GM23338 (cell line): ENCODE measurements around the gene TUBB3. TPM values are rescaled to one million over a fixed set of nuclear protein-coding genes. Genes with fewer than 3 reads are reported as not detected.

Experiments
- ATAC-seq: fragments of 200-7000 bp; cut with Tn5 transposase; 3 replicates; pipeline ENCODE4 v1.9.1; 2020
- DNase-seq: peaks from one replicate; pipeline ENCODE4 v3.0.0-alpha.2; 2015; ENCODE audit warnings: low spot score
- H2AFZ ChIP-seq: fragments of 200-600 bp; sonication (generic); 2 replicates; pipeline ENCODE4 v1.8.0; 2016; ENCODE audit warnings: antibody characterized with exemption, mild to moderate bottlenecking, moderate library complexity
- H3F3A ChIP-seq: fragments of 200-600 bp; sonication (generic); replicated peaks from 2 replicates; pipeline ENCODE4 v1.8.0; 2017; ENCODE audit warnings: antibody characterized with exemption, mixed run types, low read depth
- H3K27ac ChIP-seq: fragments of 200-600 bp; sonication (generic); 2 replicates; pipeline ENCODE4 v1.6.1; 2016; ENCODE audit warnings: low read depth
- H3K27me3 ChIP-seq: fragments of 200-600 bp; sonication (generic); 2 replicates; pipeline ENCODE4 v1.8.0; 2016; ENCODE audit warnings: mild to moderate bottlenecking, mixed run types, moderate library complexity; ENCODE audit not compliant: insufficient read depth
- H3K36me3 ChIP-seq: fragments of 200-600 bp; sonication (generic); 2 replicates; pipeline ENCODE4 v1.8.0; 2016; ENCODE audit warnings: mild to moderate bottlenecking; ENCODE audit not compliant: insufficient read depth
- H3K4me1 ChIP-seq: fragments of 200-600 bp; sonication (generic); 2 replicates; pipeline ENCODE4 v1.8.0; 2016; ENCODE audit warnings: mild to moderate bottlenecking, moderate library complexity; ENCODE audit not compliant: insufficient read depth
- H3K4me2 ChIP-seq: fragments of 200-600 bp; sonication (generic); 2 replicates; pipeline ENCODE4 v1.7.1; 2017; ENCODE audit warnings: mixed run types
- H3K4me3 ChIP-seq: fragments of 200-600 bp; sonication (generic); 2 replicates; pipeline ENCODE4 v1.6.1; 2016; ENCODE audit warnings: mixed run types
- H3K79me2 ChIP-seq: fragments of 200-600 bp; sonication (generic); replicated peaks from 2 replicates; pipeline ENCODE4 v1.8.0; 2017; ENCODE audit warnings: mild to moderate bottlenecking; ENCODE audit not compliant: insufficient read depth
- H3K9me2 ChIP-seq: fragments of 200-600 bp; sonication (generic); 2 replicates; pipeline ENCODE4 v1.8.0; 2017; ENCODE audit not compliant: insufficient read depth
- H4K20me1 ChIP-seq: fragments of 200-600 bp; sonication (generic); replicated peaks from 2 replicates; pipeline ENCODE4 v1.8.0; 2017; ENCODE audit warnings: mild to moderate bottlenecking; ENCODE audit not compliant: insufficient read depth
- H3K27ac Mint-ChIP-seq: 2 replicates; pipeline ENCODE4 v1.8.0; 2020; ENCODE audit warnings: inconsistent platforms, mild to moderate bottlenecking, moderate library complexity, mixed read lengths
- H3K27me3 Mint-ChIP-seq: 3 replicates; pipeline ENCODE4 v1.8.0; 2022; ENCODE audit warnings: low read depth, mild to moderate bottlenecking, moderate library complexity, mixed read lengths, inconsistent platforms; ENCODE audit not compliant: insufficient read depth, poor library complexity
- H3K36me3 Mint-ChIP-seq: 3 replicates; pipeline ENCODE4 v1.8.0; 2021; ENCODE audit warnings: low read depth, mild to moderate bottlenecking, inconsistent platforms, moderate library complexity, mixed read lengths
- H3K4me1 Mint-ChIP-seq: 3 replicates; pipeline ENCODE4 v1.8.0; 2020; ENCODE audit warnings: mild to moderate bottlenecking, inconsistent platforms, mixed read lengths
- H3K4me3 Mint-ChIP-seq: 3 replicates; pipeline ENCODE4 v1.8.0; 2021; ENCODE audit warnings: moderate library complexity, mild to moderate bottlenecking, inconsistent platforms, mixed read lengths
- H3K9me3 Mint-ChIP-seq: 3 replicates; pipeline ENCODE4 v1.8.0; 2020; ENCODE audit warnings: moderate library complexity, mild to moderate bottlenecking, inconsistent platforms, mixed read lengths
- CREB1 ChIP-seq: fragments of 250-450 bp; sonication (Bioruptor Pico); IDR thresholded peaks from 2 replicates; pipeline ENCODE4 v1.5.0; 2020; ENCODE audit warnings: low read depth, mild to moderate bottlenecking, moderate library complexity
- CTCF ChIP-seq, 2 experiments: fragments of 200-600 bp in 1 of 2; sonication (generic) in 1 of 2; conservative IDR thresholded peaks; 2 replicates each; pipeline versions ENCODE4 v1.5.1 to v1.6.1; 2016 to 2017; ENCODE audit warnings: antibody characterized with exemption in 2 of 2, low read depth in 2 of 2, mild to moderate bottlenecking in 2 of 2, moderate library complexity in 1 of 2
- ETS1 ChIP-seq: IDR thresholded peaks from 2 replicates; pipeline ENCODE4 v1.6.1; 2016; ENCODE audit warnings: antibody characterized with exemption
- EZH2 ChIP-seq: fragments of 200-600 bp; sonication (generic); IDR thresholded peaks from one replicate; pipeline ENCODE4 v1.8.0; 2017; ENCODE audit warnings: antibody characterized with exemption, mild to moderate bottlenecking, low read depth; ENCODE audit not compliant: unreplicated experiment
- EZH2phosphoT487 ChIP-seq: fragments of 200-600 bp; sonication (generic); IDR thresholded peaks from one replicate; pipeline ENCODE4 v1.8.1; 2018; ENCODE audit warnings: antibody characterized with exemption; ENCODE audit not compliant: unreplicated experiment
- JUNB ChIP-seq: IDR thresholded peaks from one replicate; pipeline ENCODE4 v1.6.1; 2016; ENCODE audit warnings: antibody characterized with exemption; ENCODE audit not compliant: unreplicated experiment
- NANOG ChIP-seq: IDR thresholded peaks from 2 replicates; pipeline ENCODE4 v1.6.1; 2016; ENCODE audit warnings: antibody characterized with exemption, borderline replicate concordance
- POLR2AphosphoS5 ChIP-seq: IDR thresholded peaks from 2 replicates; pipeline ENCODE4 v1.6.1; 2016; ENCODE audit warnings: antibody characterized with exemption, low read depth
- REST ChIP-seq: IDR thresholded peaks from one replicate; pipeline ENCODE4 v1.6.1; 2018; ENCODE audit warnings: antibody characterized with exemption; ENCODE audit not compliant: unreplicated experiment
- STAT1 ChIP-seq: IDR thresholded peaks from one replicate; pipeline ENCODE4 v1.6.1; 2016; ENCODE audit warnings: antibody characterized with exemption; ENCODE audit not compliant: unreplicated experiment
- ZNF114 ChIP-seq: fragments of 250-450 bp; sonication (Bioruptor Pico); IDR thresholded peaks from 2 replicates; pipeline ENCODE4 v1.5.0; 2020; ENCODE audit warnings: mild to moderate bottlenecking, moderate library complexity
- ZNF331 ChIP-seq: fragments of 250-450 bp; sonication (Bioruptor Pico); IDR thresholded peaks from 2 replicates; pipeline ENCODE4 v1.5.0; 2020; ENCODE audit warnings: low read depth, mild to moderate bottlenecking, moderate library complexity
- ZNF462 ChIP-seq: fragments of 250-450 bp; sonication (Bioruptor Pico); IDR thresholded peaks from 2 replicates; pipeline ENCODE4 v1.5.0; 2020; ENCODE audit warnings: mild to moderate bottlenecking, moderate library complexity
- polyA plus RNA-seq: library from polyadenylated mRNA; unstranded; fragments of >200 nt; fragmentation: Nextera tagmentation; extraction: Ambion mirVana; gene quantifications from 2 replicates; pipeline ENCODE4 v1.2.1, GENCODE V29; 2016
- total RNA-seq: library from RNA; depleted of rRNA; stranded (reverse); fragments of >200 nt; shearing (Covaris generic); gene quantifications from 2 replicates; pipeline ENCODE4 v1.2.3, GENCODE V29; 2014

TUBB3 gene
- total and polyA plus RNA-seq, 2 experiments from 2014 or later, result 149 to 443 TPM

- no peaks in the 10 kb centered on the region for H3K27me3 Mint-ChIP-seq
- Histone ChIP-seq H3K27ac (0 out of 2 replicates have a peak overlapping the region, but pooled peaks have one; percentile 69), H3K9me2 (no peaks in the 10 kb centered on the region), H3K27me3 (no peaks in the 10 kb centered on the region), H2AFZ (no peak overlapping the region), H3F3A (peaks cover 14% of the 10 kb centered on the region), H3K4me3 (no peak overlapping the region), H3K36me3 (peaks cover 10% of the 10 kb centered on the region; the same call in 1 of the 2 replicates), H3K4me1 (no peaks in the 10 kb centered on the region), H3K4me2 (no peak overlapping the region), H3K79me2 (peaks cover 50% of the 10 kb centered on the region), H4K20me1 (peaks cover 11% of the 10 kb centered on the region)
- H3K27ac Mint-ChIP-seq, result no peak overlapping the region
- no peak for ATAC-seq
- no peak for DNase-seq
- H3K9me3 Mint-ChIP-seq, result no peaks in the 10 kb centered on the region; the same call in 2 of the 3 replicates
- H3K36me3 Mint-ChIP-seq, result peaks cover 53% of the 10 kb centered on the region
- no peak overlapping the region for H3K4me3 Mint-ChIP-seq
- no peaks in the 10 kb centered on the region for H3K4me1 Mint-ChIP-seq
- TF ChIP-seq STAT1 (no peak), POLR2AphosphoS5 (no peak), EZH2 (no peak), EZH2phosphoT487 (no peak), NANOG (no peak), JUNB (no peak), ETS1 (no peak), CREB1 (CRISPR knock-in tag) (no peak), CTCF (conservative IDR thresholded peaks at IDR 0.05; ENCODE audit: low read depth in 2 of 2) (no peak), ZNF462 (CRISPR knock-in tag) (no peak), ZNF114 (CRISPR knock-in tag) (no peak), REST (no peak), ZNF331 (no peak)
Measured at GRCh38 chr16:89881368-89881730, 41.8 kb upstream of the TUBB3 start.
